Activated CD4-positive, alpha-beta T cell treated with anti-CD3 and anti-CD28 coated beads for 24 hours (primary cell): Measurements from ENCODE around the gene RARS1.

Experiments
- DNase-seq, 2 donors: peaks; one replicate each; pipeline ENCODE4 v3.0.0-alpha.2; 2020; ENCODE audit warnings: low read depth in 2 of 2

Gene RARS1

DNA sequence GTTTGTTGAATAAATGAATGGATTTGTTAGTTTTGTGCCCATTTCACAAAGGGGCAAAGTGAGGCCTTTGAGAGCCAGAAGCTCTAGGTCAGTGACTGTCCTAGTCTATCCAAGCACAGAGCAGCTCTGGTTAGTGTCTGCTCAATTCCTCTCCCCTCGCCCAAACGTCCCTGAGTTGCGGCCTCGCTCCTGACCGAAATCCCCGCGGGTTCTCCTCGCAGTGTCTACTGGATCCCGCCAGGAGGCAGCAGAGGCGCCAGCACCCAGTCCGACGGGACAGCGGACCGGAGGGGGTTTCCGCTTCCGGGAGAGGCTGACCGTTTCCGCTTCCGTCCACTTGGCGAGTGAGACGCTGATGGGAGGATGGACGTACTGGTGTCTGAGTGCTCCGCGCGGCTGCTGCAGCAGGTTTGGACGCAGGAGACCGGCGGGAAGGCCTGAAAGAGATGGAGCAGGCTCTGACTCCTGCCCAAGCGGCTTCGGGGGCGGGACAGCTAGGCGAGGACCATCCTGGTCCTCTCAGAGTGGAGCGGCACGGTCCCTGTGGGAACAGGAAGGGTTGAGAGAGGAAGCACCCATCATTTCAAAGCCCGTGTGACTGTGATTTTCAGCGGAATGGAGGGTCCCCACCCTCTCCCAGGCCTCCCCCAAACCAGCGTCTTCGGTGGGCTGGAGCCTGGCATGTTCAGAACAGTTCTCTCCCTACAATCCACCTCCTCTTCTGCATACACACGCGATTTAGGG lies at the start of gene RARS1:
TSS of gene RARS1 (plus strand) at position 336 of the 744 bp plus-strand sequence. CDS start at position 364, 28 bp downstream.
- DNase-seq: peak; percentile 84 to 86

DNA sequence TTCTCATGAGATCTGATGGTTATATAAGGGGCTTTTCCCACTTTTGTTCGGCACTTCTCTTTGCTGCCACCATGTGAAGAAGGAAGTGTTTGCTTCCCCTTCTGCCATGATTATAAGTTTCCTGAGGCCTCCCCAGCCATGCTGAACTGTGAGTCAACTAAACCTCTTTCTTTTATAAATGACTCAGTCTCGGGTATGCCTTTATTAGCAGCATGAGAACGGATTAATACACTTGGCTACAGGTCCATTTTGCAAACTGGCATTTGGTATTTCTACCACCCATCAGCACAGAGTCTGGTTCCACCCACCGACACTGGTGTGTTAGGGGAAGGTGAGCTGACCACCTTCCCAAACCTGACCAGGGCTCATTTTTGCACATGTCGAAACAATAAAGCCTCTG lies 47.9 kb upstream of the RARS1 start:
- no peak for DNase-seq

DNA sequence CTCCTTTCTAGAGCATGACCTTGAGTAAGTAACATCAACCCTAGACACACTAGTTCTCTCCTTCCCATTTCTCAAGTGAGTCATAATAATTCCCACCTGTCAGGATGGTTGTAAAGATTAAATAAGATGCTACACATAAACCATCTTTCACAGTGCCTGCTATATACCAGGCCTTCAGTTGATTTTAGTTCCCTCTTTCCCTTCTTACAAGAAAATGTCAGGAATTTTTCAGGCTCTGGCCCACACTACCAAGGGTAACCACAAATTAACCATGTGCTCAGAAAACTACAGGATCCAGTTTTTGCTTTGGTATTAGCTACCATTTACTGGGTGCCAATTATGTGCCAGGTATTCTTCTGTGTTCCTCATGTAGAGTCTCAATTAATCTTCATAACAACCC lies 42.7 kb upstream of the RARS1 start:
- no peak for DNase-seq

DNA sequence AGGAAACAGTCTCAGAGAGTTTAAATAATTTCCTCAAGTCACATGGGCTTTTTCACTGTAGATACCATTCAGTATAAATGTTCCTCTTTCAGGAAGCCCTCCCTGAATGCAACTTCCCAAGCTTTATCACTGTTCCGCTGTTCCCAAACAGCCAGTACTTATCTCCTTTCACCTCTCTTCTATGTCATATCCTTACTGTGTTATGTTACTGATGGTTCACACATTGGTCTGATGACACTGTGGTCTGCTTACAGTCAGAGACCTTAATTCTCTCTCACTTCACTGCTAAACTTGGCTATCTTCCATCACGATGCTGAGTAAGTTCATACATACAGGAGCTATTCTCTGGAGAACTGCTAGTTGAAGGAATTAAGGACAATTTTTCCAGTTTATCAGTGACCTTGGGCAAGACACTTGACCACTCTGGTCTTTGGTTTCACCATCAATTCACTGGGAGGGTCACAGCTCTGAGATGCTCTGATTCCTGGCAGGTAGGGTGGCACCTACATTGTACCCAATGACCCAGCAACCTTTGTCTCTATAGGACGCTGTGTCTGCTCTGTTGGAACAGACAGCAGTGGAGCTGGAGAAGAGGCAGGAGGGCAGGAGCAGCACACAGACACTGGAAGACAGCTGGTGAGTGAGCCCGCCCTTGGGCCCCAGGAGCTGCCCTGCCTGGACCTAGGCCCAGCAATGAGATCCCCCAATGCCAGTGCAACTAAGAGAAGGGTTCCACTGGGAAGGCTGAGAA lies 42.1 kb upstream of the RARS1 start:
- no peak for DNase-seq

DNA sequence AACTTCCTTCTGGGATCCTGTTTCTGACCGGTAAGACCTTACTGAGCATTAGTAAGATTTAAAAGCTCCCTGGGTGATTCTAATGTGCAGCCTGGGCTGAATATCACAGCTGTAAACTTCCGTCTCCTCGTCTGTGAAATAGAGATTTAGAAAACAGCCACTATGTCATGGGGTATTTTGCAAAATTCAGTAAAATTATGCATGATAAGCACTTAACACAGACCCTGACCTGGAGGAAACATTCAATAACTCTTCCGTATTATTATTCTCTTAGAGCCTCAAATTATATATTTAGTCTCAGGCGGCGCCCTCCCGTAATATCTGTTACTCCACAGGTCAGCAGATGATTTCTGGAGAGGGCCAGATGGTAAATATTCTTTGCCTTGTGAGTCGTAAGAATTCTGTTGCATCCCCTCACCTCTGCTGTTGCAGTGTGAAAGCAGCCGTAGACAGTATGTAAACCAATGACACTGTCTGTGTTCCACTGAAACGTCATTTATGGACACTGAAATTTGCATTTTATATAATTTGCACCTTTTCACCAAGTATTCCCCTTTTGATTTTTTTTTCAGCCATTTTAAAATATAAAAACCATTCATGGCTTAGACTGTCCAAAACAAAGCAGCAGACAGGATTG lies 39.2 kb upstream of the RARS1 start:
- no peak for DNase-seq

DNA sequence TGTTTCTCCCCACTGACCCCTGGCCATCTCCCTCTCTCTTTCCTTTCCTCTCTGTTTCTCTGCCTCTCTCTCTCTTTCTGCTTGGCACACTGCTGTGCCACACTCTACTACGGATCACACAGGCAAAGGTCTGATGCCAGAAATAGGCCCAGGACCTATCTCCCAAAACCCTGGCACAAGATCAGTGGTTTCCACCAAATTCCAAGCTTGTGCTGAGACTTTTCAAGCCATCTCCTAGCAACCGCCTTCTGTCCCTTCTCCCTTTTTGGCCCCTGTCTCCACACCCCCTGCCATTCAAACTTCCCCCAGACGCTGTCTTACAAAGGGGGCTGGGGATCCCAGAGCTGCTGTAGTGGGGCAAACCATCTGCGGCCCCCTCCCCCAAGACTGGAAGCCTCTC lies 38.5 kb upstream of the RARS1 start:
- no peak for DNase-seq

DNA sequence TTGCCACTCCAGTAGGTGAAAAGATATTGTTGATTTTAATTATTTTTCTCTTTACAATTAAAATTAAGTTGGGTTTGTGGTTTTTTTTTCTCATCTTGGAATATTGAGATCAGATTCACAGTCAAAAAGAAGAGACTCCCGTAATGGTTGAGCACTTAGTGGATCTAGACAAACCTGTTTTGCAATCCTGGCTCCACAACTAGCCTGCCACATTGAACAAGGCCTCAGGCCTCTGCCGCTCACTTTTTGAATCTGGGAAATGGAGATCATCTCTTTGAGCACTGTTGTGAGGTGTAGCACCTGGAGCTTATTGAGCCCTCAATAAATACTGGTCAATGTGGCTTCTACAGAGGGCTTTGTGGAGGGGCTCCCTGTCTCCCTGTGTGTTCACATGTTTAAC lies 37.1 kb upstream of the RARS1 start:
- no peak for DNase-seq

DNA sequence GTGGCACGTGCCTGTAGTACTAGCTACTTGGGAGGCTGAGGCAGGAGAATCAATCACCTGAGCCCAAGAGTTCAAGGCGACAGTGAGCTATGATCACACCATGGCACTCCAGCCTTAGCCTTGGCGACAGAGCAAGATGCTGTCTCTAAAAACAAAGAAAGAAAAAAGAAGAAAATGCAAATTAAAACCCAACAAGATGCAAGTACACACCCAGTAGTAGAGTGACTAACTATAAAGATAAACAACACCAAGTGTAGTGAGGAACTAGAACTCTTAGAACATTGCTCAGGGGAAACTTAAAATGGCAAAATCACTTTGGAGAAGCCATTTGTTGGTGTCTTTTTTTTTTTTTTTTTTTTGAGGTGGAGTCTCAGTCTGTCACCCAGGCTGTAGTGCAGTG lies 34.7 kb upstream of the RARS1 start:
- DNase-seq: no peak

DNA sequence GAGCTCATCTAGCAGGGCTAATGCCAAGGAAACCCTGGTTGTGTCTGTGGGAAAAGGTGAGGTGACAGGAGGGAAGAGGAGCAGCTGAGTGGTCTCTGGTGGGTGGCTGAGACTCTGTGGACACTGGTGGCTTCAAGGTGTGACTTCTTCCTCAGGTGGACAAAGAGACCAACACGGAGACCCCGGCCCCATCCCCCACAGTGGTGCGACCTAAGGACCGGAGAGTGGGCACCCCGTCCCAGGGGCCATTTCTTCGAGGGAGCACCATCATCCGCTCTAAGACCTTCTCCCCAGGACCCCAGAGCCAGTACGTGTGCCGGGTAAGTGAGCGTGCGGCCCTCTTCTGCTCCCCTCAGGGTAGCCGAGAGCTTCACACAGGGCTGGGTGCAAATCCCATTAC lies 31.1 kb upstream of the RARS1 start:
- DNase-seq: no peak

DNA sequence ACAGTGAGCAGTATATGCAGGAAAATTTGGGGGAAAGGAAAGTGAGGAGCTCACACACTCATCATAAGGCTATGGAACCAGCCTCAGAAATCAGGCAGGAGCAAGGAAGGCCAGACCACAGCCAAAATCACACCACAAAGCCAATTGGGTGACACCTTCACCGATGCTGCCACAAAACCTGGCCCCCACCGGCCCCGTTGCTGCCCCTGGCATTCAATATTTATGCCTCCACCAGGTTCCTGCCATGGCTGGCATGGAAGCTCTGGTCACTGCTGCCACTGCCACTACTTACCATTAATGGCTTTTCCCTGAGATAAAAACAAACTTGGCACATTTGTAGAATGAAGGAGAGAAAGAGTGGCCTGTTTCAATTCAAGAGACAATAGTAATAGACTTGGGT lies 28.7 kb upstream of the RARS1 start:
- DNase-seq: no peak

DNA sequence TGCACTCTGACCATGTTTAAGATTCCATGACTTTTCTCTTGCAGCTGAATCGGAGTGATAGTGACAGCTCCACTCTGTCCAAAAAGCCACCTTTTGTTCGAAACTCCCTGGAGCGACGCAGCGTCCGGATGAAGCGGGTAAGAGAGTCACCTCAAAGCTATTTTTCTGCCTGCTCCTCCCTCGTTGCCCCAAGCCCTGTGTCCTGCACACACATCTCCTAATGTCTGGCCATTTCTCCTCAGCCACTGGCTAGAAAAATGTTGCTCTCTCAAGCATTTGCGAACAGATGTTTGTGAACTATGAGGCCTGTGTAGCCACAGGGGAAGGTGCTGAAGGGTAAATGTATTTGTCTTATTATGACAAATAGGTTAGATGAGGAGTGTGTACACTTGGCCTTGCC lies 25.7 kb upstream of the RARS1 start:
- DNase-seq: no peak

DNA sequence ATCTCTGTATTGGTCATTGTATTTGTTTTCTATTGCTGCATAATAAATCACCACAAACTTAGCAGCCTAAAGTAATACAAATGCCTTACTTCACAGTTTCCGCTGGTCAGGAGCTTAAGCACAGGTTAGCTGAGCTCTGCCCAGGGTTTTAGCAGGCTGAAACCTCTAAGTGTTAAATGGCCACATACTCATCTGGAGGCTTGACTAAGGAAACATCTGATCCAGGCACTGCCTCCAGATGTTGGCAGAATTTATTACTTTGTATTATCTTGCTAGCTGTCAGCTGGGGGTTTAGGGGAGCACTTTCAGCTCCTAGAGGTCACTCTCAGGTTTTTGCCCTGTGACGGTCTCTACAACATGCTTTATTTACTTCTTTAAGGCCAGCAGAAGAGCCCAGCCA lies 23.2 kb upstream of the RARS1 start:
- no peak for DNase-seq

DNA sequence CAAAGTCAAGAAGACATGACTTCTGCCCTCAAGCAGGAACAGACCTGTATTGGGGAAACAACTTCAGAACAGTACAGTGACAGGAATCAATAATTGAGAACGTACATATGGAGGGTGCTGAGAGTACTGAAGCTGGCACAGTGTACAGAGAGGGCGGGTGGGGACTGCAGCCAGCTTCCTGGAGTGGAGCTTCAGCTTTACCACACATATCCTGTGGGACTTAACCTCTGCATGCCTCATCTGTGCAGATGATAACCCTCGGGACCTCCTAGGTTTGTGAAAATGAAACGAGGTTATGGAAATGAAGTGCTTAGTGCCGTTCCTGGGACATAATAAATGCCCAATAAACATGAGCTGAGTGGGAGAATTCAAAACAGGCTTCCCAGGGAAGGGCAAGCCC lies 22.1 kb upstream of the RARS1 start:
- DNase-seq: no peak

DNA sequence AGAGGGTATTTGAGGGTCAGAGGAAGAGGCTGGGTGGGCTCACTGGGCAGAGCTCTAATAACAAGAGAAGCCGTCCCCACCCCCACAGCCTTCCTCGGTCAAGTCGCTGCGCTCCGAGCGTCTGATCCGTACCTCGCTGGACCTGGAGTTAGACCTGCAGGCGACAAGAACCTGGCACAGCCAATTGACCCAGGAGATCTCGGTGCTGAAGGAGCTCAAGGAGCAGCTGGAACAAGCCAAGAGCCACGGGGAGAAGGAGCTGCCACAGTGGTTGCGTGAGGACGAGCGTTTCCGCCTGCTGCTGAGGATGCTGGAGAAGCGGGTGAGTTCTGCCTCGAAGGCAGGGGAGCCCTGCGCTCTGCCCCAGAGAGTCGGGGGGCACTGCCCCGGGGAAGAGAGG lies 21.6 kb upstream of the RARS1 start:
- no peak for DNase-seq

DNA sequence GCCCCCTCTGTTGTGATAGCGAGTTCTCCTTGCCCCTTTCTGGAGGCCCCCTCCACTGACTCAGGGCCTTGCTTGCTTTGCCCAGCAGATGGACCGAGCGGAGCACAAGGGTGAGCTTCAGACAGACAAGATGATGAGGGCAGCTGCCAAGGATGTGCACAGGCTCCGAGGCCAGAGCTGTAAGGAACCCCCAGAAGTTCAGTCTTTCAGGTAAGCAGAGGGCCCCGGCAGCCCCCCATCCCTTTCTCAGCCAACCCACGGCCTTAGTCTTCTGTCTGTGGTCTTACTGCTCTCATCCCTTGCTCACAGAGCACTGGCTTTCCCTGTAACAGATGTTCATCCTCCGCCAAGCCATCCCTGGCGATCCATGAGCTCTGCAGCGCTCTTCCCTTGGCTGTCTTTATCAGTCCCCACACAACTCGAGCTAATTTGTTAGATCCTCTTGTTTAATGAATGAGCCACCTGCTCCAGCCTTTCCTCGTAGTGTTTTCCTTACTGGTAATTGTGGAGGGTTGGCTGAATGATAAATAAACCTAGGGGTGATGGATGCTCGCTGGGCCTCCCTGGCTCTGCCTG lies 18.4 kb upstream of the RARS1 start:
- no peak for DNase-seq

DNA sequence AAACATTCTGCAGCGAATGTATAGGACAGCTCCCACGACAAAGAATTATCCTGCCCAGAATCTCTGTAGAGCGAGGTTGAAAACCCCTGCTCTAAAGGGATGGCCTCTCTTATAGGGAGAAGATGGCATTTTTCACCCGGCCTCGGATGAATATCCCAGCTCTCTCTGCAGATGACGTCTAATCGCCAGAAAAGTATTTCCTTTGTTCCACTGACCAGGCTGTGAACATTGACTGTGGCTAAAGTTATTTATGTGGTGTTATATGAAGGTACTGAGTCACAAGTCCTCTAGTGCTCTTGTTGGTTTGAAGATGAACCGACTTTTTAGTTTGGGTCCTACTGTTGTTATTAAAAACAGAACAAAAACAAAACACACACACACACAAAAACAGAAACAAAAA lies 17.4 kb upstream of the RARS1 start:
- DNase-seq: no peak

DNA sequence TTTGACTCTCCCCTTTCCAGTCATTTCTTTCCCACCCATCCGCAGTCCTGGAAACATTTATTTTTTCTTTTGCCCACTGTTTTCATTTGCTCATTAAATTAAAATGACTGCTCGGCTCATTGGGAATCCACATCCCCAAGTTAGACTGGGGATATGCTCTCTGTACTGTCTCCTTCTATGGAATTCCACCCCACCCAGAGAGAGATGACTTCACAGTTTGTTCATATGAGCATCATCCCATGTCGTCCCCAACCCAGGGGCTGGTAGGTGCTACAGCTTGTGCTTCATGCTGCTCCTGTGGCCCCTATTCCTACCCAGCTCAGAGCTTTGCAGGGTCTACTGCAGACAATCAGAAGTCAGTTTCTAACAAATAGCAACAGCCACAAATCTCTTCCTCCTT lies 16.5 kb upstream of the RARS1 start:
- DNase-seq: no peak

DNA sequence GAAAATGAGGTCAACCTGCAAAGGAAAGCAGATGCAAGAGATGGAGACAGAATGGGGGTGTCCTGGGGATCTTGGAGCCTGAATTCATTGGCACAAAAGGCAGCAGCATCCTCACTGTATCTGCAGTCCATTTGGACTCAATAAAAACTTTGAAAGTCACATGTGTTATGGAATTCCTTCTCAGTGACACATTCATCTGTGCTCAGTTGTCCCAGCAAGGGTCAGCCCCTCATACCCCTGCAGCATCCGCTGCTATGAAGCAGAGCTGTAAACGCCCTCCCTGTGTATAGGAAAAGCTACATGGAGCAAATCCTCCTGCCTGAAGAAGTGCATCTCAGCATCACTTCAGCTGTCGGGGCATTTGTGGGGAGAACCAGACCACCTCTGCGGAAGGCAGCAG lies 14.5 kb upstream of the RARS1 start:
- no peak for DNase-seq

DNA sequence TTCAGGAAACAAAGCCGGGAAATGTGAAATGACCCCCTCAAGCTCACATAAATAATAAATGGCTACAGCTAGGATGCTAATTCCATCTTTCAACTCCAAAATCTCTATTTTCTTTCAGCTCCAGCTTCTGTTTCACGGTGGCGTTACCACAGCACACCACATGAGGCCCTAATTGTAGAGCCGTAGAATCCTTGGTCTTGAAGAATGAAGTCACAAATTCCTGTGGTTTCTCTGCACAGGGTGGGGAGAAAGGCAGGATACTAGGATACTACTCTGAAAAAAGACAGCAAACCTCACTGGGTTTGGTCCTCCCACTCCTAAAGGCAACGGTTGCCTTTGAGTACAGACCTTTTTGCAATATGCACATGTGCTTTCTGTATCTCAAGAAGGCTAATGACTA lies 13.9 kb upstream of the RARS1 start:
- no peak for DNase-seq

DNA sequence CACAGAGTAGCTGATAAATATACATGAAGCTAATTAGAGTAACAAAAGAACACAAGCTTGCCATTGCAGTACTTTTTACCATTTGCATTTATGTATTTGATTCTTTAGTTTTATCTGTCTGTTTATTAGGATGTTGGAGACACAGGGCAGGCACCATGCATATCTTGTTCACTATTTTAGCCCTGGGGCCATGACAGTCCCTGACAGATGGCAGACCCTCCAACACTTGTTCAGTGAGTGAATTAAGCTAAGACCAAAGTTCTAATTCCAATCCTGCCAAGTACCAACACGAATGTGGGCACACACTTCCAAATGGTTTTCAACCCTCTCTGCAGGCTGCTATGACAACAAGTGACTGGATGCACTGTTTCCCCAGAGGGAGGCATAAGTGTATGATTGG lies 12.0 kb upstream of the RARS1 start:
- no peak for DNase-seq

DNA sequence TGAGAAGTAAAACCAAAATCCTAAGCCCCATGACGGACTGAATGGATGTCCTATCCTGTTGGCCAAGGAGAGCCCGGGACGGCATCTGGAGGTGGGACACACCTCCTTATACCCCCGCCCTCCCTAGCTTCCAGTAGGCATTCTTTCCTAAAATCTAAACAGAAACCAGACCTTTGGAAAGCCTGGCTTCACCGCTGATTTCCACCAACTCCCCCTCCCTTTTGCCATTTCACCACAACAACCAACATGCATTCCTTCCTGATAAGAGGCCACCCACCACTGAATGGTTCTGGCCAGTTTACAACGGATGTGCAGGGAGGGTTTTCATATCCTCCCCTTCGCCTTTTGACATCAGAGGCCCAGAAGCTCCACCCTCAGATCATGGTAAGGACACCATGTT lies 9.2 kb upstream of the RARS1 start:
- DNase-seq: no peak

DNA sequence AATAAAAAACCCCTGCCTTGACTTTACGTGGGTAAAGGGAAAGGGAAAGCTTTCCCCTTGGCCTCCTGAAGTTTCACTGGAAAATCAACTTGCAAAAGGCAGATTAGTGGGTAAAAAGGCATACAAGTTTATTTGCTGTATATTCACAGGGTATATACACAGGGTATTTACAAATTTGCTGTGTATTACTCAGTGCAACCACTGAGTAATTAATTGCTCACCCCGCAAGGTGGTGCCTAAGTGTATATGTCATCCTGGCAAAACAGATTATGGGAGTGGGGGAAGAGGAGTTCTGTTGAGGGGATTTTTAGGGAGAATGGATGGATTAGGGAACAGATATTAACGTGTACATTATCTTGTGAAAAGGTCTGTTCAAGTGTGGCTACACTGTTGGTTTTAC lies 7.1 kb upstream of the RARS1 start:
- DNase-seq: no peak

DNA sequence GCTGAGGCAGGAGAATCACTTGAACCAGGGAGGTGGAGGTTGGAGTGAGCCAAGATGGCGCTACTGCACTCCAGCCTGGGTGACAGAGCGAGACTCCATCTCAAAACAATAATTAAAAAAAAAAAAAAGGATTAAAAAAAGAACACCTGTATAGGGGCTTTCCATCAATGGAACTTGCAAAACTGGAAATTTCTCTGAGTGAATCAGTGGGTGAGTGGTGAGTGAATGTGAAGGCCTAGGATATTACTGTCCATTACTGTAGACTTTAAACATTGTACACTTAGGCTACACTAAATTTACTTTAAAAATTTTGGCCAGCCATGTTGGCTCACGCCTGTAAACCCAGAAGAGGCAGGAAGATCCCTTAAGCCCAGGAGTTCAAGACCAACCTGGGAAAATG lies 5.7 kb upstream of the RARS1 start:
- DNase-seq: no peak
